Upper lobe of right lung (tissue), 1 donor: Measurements from ENCODE around the gene CFAP20DC. TPM values are rescaled to one million over a fixed set of nuclear protein-coding genes. Genes with fewer than 3 reads are reported as not detected.

ENCODE experiments used
- ATAC-seq: fragments of 200-7000 bp; cut with Tn5 transposase; one replicate; pipeline ENCODE4 v1.9.1; 2020; ENCODE audit warnings: mild to moderate bottlenecking, moderate library complexity
- DNase-seq: peaks from one replicate; pipeline ENCODE4 v3.0.0-alpha.2; 2020
- H3K27ac ChIP-seq: fragments of 200-600 bp; one replicate; pipeline ENCODE4 v1.8.0; 2022
- H3K27me3 ChIP-seq: fragments of 200-600 bp; one replicate; pipeline ENCODE4 v1.8.0; 2022; ENCODE audit warnings: mild to moderate bottlenecking
- H3K36me3 ChIP-seq: fragments of 200-600 bp; one replicate; pipeline ENCODE4 v1.8.0; 2022
- H3K4me1 ChIP-seq: fragments of 200-600 bp; one replicate; pipeline ENCODE4 v1.8.0; 2022
- H3K4me3 ChIP-seq: fragments of 200-600 bp; one replicate; pipeline ENCODE4 v1.8.0; 2022; ENCODE audit warnings: mild to moderate bottlenecking
- H3K9me3 ChIP-seq: fragments of 200-600 bp; one replicate; pipeline ENCODE4 v1.8.0; 2022
- intact Hi-C: fragments of 100-400 bp; cut with DNase I; formaldehyde crosslinking; loops from one replicate; pipeline ENCODE4 v1.11.0; 2022
- total RNA-seq: library from RNA; stranded (reverse); fragmentation: NEBNext Ultra II Directional; extraction: Animal tissue kit (Norgen Biotek cat#: 25700); gene quantifications from one replicate; pipeline ENCODE4 v1.2.1, GENCODE V29; 2021
- TF ChIP-seq, protein P1 (sequence below): fragments of 200-600 bp; IDR thresholded peaks from one replicate; pipeline ENCODE4 v1.8.0; 2022; ENCODE audit warnings: antibody characterized with exemption
- donor health status: DM: no; HTN: yes; CAD: no; lungs with severe emphysema.

CFAP20DC gene
- total RNA-seq, 1 donor from 2014 or later: not detected

DNA sequence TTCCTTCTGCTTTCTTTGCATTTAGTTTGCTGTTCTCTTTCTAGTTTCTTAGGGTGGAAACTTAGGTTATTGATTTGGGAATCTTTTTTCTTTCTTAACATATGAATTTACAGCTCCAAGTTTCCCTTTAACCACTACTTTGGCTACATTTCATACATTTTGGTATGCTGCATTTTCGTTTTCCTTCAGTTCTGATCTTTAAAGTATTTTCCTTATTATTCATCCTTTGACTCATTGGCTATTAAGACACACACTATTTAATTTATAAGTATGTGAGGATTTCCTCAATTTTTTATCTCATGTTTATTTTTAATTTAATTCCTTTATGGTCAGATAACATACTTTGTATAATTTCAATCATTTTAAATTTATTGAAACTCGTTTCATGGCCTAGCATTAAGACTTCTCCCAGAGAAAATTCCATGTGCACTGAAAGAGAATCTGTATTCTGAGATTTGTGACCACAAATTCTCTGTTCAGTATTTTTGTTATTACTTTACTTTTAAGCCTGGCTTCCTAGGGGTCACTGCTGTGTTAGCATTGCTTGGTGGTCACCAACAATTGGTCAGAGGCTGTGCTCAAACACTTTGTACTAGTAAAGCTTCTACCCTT lies 87.7 kb downstream of the CFAP20DC start:
- TF ChIP-seq, protein P1, sequence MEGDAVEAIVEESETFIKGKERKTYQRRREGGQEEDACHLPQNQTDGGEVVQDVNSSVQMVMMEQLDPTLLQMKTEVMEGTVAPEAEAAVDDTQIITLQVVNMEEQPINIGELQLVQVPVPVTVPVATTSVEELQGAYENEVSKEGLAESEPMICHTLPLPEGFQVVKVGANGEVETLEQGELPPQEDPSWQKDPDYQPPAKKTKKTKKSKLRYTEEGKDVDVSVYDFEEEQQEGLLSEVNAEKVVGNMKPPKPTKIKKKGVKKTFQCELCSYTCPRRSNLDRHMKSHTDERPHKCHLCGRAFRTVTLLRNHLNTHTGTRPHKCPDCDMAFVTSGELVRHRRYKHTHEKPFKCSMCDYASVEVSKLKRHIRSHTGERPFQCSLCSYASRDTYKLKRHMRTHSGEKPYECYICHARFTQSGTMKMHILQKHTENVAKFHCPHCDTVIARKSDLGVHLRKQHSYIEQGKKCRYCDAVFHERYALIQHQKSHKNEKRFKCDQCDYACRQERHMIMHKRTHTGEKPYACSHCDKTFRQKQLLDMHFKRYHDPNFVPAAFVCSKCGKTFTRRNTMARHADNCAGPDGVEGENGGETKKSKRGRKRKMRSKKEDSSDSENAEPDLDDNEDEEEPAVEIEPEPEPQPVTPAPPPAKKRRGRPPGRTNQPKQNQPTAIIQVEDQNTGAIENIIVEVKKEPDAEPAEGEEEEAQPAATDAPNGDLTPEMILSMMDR: no peak
- intact Hi-C loops: no loop called here
- Histone ChIP-seq H3K4me1 (no peaks in the 10 kb centered on the region), H3K27me3 (no peaks in the 10 kb centered on the region), H3K36me3 (no peaks in the 10 kb centered on the region), H3K27ac (no peak overlapping the region), H3K9me3 (no peaks in the 10 kb centered on the region), H3K4me3 (no peak overlapping the region)
- no peak for DNase-seq
- no peak for ATAC-seq

DNA sequence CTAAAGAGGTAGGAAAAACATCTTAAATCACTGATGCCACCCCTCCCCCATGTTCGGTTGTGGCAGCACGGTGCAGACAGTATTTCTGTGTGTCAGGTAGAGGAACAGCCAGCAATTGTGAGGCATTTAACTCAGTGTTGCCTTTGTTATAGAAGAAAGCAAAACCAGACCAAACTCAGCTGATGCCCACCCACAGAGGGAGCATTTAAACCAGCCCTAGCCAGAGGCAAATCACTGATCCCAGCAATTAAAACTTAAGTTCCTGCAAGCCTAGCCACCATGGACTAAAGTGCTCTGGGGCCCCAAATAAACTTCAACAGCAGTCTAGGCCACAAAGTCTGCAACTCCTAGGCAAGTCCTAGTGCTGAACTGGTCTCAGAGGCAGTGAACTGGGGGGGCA lies 94.5 kb downstream of the CFAP20DC start:
- no peak for ATAC-seq
- no peak overlapping the region for H3K27ac ChIP-seq

DNA sequence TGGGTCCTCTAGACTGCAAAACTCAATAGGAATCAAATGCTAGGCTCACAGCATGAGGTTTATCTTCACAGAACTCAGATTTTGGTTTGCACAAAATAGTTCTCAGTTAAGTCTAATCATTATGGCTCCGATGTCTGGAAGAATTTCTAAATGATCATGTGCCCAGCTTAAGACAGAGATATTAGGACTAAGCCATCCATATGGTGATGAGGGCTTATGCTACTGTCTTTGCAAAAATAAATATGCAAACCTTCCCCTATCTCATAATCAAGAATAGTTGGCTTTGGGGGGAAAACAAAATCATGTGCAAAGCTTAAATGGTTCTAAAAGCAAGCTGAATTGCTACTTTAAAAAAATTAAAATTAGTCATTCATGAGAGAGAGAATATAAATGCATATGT lies 96.5 kb downstream of the CFAP20DC start:
- Histone ChIP-seq H3K9me3 (no peaks in the 10 kb centered on the region), H3K4me1 (no peaks in the 10 kb centered on the region), H3K27me3 (no peaks in the 10 kb centered on the region), H3K36me3 (no peaks in the 10 kb centered on the region), H3K27ac (no peak overlapping the region), H3K4me3 (no peak overlapping the region)
- TF ChIP-seq, protein P1: no peak
- intact Hi-C loops: no loop called here
- no peak for DNase-seq
- no peak for ATAC-seq

More for the DNA sequence above, 94.5 kb downstream of the CFAP20DC start:
- TF ChIP-seq, protein P1: no peak
- Histone ChIP-seq H3K36me3 (no peaks in the 10 kb centered on the region), H3K27me3 (no peaks in the 10 kb centered on the region), H3K9me3 (no peaks in the 10 kb centered on the region), H3K4me1 (no peaks in the 10 kb centered on the region), H3K4me3 (no peak overlapping the region)
- DNase-seq: no peak
- intact Hi-C loops: no loop called here

DNA sequence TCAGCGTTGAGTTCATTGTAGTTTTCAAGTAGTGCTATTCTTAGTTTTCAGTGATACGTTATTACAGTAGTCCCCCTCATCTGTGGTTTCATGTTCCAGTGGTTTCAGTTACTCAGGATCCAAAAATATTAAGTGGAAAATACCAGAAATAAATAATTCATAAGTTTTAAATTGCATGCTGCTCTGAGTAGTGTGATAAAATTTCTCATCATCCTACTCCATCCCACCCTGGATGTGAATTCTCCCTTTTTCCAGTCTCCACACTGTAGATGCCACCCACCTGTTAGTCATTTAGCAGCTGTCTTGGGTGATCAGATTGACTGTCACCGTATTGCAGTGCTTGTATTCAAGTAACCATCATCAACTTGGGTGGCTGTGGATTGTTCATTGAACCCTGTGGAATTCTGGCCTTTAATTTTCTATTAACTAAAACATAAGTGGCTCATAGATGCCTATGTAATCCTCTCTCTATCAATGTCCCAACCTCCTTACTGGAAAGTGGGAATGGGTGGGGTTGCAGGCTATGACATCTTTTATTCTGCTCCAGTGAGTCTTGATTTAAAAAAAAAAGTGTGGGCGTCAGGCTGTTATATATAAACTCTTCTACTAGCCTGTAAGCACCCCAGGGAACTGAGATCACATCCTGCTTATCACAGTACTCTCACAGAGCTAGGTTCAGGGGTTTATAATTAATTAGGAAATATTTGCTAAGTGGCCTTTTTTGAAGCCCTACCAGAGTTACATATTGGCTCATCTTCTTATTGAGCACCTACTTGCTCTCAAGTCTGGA lies 97.5 kb downstream of the CFAP20DC start:
- ATAC-seq: no peak
- intact Hi-C loops: no loop called here
- no peaks in the 10 kb centered on the region for H3K9me3 ChIP-seq

DNA sequence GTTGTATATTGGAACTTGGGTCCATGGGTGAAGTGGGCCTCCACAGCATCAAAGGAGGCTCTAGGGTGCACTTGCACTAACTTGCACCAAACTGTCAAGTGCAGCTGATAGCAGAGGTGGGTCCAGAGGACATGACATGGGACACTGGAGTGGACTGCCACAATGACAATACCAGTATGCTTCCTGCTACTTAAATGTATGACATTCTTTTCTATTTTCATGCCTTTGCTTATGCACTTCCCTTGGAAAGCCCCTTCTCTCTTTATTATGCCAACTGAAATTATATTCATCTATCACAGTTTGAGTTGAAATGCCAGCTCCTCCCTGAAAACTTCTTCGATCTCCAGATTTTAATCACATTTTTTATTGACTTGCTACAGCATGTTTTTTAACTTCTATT lies 101.8 kb downstream of the CFAP20DC start:
- intact Hi-C loops: no loop called here
- H3K4me3 ChIP-seq: no peak overlapping the region
- H3K4me1 ChIP-seq: no peaks in the 10 kb centered on the region
- H3K36me3 ChIP-seq: no peaks in the 10 kb centered on the region
- no peaks in the 10 kb centered on the region for H3K27me3 ChIP-seq
- H3K27ac ChIP-seq: no peak overlapping the region
- ATAC-seq (no peak), DNase-seq (no peak)
- H3K9me3 ChIP-seq: no peaks in the 10 kb centered on the region
- TF ChIP-seq, protein P1: no peak

More for the DNA sequence above, 97.5 kb downstream of the CFAP20DC start:
- Histone ChIP-seq H3K27ac (no peak overlapping the region), H3K27me3 (no peaks in the 10 kb centered on the region), H3K36me3 (no peaks in the 10 kb centered on the region), H3K4me3 (no peak overlapping the region), H3K4me1 (no peaks in the 10 kb centered on the region)
- TF ChIP-seq, protein P1: no peak
- no peak for DNase-seq
